HG02981 (cell line): ENCODE measurements around the gene ACOT12.
"Not testable (repeated sequence)": the region's sequence is repeated elsewhere in the genome, so short reads cannot be mapped to it uniquely, and the experiment has no call there.

Experiments
- ATAC-seq: cut with Tn5 transposase; IDR thresholded peaks from one replicate; pipeline ENCODE4 v1.9.1; 2021; ENCODE audit warnings: mild to moderate bottlenecking, moderate library complexity; ENCODE audit not compliant: unreplicated experiment

The ACOT12 gene

DNA sequence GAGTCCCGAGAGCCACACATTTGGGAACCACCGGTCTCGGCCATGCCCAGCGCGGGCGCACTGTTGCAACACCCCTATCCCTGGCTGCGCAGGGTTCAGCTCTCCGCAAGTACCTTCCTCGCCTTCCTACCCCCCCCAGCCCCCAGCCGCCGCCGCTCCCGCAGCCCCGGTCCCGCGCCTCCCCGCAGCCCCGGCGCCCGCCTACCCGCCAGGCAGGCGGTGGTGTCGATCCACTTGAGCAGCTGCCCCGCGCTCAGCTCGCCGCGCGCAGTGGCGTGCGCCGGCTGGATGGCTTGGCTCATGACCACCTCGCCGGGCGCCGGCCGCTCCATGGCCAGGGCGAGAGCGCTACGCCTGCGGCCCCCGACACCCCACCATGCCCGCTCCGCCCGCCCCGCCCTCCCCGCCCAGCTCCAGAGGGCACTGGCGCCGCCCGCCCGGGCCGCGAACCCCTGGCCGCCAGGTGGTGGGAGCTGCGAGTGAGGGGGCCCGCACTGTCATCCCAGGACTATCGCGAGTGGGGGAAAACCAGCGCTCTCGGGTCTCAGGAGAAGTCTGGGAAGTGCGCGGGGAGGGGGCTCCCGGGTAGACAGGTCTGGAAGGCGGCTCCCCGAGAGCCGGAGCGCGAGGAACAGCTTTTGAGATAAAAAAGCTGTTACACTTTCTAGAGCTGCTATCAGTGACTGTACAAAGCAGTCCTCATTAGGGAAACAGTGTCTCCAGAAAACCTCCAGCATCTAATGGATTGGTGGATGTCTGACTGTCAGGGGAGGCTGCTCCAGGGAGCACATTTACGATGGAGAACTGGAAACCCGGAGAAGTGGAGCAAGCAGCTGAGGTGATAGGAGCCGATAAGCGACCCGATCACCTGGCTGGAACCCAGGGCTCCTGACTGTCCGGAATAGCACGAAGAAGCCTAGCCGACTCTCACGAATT is at the start of gene ACOT12:
ACOT12 (minus strand) TSS at position 352 of the 936 bp plus-strand sequence; CDS start at position 332, 20 bp downstream.
- no peak for ATAC-seq

DNA sequence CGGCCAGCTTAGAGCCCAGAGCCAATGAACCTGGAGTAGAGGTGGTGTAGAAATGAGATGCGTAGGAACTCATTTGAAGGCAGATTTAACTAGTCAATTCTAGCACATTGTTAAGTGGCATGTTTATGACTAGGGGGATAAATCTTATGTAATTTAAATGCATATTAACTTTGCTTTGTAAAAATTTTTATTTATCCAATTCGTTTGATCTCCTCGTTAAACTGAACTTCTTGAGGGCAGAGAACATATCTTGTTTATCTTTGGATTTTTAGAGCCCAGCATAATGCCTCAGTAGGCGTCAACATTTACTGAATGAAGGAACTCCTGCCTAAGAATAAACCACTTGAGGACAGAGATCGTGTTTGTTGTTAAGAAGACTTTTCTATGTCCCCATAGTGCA is 41.1 kb upstream of the ACOT12 start:
- ATAC-seq = no peak

DNA sequence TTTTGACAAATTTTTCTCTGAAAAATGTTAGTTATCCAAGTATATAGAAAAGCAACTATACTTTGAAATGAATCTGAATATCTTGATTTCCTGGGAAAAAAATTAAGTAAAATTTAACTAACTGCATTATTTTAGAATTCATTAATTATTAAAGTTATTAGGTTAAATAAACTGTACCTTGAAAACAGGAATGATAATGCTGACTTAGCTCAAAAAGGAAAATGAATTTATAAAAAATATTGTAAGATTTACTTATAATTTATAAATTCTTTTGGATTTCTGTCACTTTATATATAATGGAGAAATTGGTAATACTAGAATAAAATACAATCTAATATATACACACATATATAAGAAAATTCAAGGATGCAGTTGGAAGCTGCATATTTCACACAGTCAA is 36.1 kb upstream of the ACOT12 start:
- no peak for ATAC-seq

DNA sequence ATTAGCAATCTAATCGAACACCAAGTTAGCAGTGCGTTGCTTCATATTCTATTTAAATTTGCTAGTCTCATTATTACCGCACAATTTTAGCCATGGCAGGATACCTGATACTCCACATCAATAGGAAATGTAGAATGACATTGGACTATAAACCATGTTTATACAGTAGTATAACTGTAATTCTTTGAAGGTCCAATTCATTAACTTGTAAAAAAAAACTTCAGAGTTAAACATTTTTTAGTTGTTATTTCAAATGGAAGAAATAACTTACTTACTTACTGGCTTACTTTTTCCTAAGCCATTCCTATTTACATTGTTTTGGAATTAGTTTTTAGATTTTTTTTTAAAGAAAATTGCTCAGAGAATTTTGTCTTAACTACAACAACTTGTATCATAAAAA is 35.4 kb upstream of the ACOT12 start:
- no peak for ATAC-seq

DNA sequence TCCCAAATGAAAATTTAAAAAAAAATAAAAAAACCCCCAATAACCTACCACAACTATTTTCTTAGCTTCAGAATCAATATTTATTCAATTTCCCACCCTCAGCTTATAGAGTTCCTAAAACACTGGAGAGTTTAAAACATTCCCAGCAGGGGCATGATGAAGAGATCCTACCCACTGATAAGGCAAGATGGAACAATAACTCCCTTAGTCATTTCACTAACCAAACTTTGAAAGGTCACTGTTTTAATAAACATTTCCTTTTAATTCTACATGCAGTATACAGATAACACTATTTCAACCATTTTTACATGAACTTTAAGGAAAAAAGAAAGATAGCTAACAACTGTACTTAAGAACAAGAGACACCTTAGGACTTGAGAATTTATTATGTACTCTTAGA is 34.9 kb upstream of the ACOT12 start:
- ATAC-seq = no peak

DNA sequence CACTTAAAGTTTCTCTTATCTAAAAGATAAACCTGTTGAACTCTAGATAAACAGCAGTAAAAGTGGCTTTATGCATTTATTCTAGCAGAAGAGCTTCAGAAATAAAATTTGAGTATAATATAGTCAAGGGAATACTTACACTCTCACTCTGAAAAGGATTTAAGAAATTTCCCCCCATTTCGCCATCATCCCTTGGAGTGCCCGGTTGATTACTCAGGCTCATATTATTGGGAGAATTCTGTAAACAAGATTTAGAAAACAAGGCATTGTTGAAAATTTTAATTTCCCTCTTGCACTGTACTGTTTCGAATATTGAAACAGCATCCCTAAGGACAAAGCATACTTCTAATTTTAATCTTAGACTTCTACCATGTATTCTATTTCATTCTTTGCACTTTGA is 34.5 kb upstream of the ACOT12 start:
- ATAC-seq = no peak

DNA sequence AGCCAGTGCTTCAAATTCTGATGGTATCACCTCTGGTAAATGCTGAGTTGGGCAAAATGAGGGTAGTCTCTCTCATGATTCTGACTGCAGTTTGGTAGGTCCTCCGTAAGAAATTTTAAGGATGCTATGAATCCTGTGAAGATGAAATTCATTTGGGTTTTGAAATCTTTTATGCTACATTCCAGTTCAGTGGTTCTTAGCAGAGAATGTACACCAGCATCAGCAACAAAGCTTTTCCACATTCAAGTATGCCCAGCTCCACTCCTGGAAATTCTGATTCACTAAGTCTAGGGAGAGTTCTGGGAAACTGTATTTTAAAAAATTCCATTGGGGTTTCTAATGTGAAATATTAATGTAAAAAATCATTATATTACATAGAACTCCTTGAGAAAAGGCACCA is 33.6 kb upstream of the ACOT12 start:
- ATAC-seq = no peak

DNA sequence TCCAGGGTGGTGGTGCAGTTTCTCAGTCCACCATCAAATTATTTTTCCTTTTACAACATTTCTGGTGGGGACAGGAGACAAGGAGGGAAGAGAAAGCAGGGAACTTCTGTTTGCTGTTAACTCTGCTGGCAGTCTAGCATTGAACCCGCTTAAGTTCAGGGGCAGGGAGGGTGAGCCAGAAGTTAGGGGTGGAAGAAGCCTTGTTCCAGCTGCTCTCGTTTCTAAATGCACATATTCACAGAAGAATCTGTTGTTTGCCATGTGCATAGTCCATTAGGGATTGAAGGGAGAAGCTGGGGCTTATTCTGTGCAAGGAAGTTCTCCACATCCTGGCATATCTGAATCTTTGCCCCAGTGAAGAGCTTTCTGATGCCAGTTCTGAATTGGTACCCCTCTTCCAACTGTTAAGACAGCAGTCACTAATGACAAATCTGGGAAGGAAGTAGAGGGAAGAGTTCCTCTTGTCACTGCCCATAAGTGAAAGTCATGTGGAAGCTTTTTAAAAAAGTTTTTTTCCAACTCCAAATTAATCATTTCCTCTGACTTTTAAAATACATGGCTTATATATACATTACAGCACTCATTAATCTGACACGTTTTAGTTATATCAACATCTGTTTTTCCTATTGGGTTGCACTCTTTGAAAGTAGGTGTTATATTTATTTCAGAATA is 32.6 kb upstream of the ACOT12 start:
- no peak for ATAC-seq

DNA sequence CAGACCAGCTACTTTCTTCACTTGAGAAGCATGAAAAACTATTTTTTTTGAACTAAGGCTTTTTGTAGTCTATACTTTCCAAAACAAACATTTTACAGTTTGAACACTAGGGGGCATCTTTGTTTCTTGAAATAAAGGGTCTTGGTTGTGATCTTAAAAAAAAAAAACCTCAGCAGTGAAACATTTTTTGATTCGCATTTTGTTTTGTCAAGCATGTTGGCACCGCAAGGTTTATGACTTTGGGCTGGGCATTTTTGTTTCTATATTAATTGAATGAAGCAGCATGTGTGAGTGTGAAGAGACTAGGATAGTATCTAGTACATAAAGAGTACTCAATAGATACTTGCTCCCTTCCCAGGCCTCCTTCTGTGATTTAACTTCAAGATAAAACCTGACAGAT is 31.6 kb upstream of the ACOT12 start:
- peak; percentile 50 for ATAC-seq

DNA sequence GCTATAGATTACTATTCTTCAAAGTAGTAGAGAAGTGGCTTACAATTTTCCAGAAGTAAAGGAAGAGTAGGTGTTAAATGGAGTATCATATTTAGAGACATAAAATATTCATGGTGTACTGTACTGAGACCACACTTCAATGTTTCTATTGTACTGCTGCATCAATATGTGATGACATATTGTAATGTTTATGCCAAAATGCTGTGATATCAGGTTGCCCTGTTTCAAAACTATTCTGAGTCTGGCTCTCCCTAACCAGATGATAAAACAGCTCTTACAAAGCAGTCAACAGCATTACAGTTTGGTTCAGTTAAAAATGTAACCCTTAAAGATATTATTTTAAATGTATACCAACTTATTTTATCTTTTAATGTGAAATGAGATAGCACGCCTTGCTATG is 30.8 kb upstream of the ACOT12 start:
- no peak for ATAC-seq

DNA sequence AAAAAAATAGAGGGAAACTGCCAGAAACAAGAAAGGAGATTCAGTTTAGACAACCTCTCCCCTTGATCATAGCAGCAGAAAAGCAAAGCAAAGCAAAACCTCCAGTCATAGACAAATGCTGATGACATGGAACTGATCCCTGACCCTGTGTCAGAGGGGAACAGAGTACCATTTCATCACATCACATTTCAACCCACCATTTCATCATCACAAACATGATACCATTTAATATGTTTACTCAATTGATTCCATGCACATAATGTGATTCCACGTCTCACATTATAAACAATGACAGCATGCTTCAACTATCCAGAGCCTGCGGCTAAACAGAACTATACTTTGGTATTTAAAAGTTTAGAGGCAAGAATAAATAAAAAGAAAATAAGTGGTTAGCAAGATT is 28.7 kb upstream of the ACOT12 start:
- no peak for ATAC-seq

DNA sequence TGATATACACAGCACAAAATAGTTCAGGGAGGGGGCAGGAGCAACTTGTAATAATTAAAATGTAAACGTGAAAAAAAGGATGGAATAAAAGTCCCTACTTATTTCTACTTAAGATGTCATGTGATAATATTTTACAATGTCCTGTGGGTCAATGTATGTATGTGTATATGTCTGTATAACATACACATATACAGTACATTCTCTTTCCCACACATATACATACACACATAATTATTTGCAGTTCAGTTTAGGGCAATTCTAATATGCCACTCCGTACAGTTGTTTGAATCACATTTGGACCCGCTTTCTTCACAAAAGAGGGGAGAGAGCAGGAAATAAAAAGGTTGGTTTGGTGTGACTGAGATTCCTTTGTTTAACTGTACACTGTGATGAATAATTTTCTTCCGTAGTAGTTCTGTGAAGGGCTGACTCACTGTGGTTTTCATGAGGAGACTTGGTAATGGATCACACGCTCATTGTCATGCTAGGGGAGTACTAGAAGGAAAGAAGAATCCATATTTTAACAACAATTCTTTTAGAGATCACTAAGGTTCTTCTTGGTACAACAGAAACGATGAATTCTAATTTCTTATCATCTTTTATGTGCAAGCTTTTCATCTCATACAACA is 26.2 kb upstream of the ACOT12 start:
- ATAC-seq = no peak

DNA sequence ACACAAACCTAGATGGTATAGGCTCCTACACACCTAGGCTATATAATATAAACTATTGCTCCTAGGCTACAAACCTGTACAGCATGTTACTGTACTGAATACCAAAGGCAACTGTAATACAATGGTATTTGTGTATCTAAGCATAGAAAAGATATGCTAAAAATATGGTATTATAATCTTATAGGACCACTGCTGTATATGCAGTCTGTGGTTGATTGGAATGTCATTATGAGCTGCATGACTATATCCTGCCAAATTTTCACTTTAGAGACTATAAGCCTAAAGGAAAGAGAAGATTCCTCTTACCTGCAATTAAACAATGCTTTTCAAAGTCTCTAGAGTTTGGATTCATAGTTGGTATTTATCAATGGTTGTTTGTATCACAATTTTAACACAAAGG is 24.7 kb upstream of the ACOT12 start:
- no peak for ATAC-seq

DNA sequence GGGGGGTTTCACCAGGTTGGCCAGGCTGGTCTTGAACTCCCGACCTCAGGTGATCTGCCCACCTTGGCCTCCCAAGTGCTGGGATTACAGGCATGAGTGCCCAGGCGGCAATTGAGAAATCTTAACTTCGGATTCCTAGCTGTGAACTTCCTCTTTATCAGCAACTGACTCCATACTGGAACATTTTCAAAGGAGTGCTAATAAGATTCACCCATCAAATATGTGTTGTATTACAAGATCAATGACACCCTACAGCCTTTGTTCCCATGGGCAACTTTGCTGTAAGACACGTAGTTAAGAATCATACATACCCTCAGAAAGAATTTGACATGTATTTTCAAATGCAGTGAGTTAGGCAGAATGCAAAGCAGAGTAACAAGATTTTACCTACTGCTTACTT is 23.1 kb upstream of the ACOT12 start:
- ATAC-seq = no peak

DNA sequence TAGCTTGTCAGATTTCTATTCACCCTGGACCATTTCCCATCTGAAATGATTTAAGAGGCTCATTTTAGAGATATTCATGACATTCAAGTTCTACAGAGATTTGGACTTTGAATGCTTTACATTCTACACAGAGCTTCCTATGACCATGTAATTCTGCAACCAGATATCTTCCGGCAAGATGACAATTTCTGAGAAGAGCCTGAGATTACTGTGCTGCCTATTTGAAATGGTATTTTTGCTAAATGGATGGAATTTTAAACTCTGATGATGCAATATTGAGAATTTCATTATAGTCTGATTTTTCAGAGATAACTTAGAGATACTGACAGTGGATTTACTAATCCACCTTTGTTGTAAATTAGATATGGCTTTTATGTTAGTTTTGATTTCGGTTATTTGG is 16.0 kb upstream of the ACOT12 start:
- ATAC-seq = no peak

DNA sequence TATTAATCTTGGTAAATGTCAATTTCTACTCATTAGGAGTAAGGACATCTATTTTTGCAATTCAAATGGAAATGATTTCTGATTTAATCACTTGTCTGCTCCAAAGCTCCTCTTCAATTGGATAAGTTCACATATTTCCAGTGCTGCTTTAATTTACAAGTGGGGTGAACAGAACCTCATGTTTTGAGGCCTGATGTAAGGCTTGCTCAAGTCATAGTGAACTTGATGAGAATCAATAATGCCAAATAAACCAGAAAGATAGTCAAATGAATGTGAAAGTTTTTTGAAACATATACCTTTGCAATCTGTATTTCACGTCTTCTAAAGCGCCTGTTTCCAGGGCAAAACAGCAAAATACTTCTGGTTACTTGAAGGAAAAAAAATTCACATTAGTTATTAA is 15.4 kb upstream of the ACOT12 start:
- no peak for ATAC-seq

DNA sequence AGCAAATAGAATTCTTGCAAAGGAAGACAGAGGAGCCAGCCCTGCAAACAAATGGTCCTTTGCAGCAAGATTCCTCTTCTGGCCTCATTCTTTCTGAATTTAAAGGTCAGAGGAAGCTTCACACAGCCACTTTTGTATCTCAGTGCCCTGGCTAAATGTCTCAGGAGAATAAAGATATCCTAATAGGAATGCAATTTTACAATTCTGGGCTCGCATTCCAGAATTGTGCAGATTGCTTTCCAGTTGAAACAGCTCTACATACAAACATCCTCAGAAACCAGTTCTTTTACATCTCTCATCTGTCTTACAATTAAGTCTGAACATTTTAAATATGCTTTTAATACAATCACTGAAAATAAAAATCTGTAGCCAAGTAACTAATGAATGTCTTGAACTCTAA is 14.6 kb upstream of the ACOT12 start:
- ATAC-seq = no peak

DNA sequence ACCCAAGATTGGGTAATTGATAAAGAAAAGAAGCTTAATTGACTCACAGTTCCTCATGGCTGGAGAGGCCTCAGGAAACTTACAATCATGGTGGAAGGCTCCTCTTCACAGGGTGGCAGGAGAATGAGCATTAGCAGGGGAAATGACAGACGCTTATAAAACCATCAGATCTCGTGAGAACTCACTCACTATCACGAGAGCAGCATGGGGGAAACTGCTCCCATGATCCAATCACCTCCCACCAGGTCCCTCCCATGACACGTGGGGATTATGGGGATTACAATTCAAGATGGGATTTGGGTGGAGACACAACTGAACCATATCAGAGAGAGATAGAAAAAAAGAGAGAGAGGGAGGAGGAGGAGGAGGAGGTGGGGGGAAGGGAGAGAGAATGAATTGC is 13.9 kb upstream of the ACOT12 start:
- not testable (repeated sequence) for ATAC-seq

DNA sequence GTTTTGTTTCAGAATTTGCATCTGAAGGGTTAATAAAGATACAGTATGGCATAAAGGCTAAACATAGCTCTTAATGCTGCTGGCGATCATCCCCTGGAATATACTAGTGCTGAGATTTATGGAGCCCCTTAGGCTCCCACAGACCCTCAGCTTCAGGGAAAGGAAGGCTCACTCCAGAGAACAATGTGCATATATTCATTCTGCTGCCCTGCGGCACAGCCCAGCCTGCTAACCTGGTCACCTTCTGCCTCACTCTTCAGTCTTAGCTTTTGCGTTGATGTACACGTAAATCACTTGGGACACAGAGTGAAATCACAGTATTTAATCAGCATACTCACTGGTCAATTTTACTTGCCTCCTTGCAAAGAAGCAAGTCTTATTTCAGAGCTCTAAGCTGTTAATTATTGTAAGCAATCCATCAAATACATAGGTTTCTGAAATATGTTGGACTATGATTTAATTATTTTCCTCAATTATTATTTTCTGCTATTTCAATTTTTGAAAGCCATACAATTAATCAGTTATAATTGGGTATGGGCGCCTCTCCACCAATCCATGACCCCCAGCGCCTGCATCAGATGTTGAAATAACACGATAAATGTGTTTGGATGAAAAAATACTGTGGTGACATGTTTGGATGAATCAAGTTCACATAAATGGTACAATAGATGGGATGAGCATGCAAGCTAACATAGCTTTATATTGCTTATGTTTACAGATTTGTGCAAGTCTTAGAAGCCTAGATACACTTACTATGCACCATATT is 11.4 kb upstream of the ACOT12 start:
- no peak for ATAC-seq

DNA sequence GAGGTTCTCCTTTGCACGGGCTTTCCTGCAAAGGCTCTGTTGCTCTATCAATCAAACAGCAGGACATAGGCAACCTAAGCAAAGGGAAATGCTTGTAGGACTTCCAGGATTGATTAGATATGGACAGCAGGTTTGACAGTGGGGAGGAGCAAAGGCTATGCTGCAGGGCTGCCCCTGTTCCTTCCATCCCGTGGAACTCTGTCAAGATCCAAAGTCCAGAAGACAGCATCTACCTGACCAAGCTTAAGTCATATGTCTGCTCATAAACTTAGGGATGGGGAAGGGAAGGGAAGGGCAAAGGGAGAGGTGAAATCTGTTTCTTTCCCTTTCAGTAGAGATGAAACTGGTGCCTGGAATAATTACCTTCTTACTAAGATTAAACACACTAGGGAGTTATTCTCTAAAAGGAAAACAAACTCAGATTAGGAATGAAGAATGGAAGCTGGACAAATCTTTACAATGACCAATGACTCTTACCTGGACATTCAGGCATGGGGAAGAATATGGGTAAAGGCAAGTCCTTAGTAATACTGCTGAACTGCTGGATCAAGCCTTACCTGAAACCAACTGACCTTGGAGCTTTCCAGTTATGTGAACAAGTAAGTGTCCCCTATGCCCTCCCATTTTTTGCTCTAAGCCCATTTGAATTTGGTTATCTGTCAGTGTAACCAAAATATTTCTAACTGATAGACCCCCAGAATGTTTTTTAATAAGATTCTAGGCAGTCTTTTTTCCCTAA is 8.4 kb upstream of the ACOT12 start:
- ATAC-seq = no peak
